ENCODE results near the gene TBPL1. TPM values are rescaled to one million over a fixed set of nuclear protein-coding genes. Genes with fewer than 3 reads are reported as not detected.

The TBPL1 gene
- total and polyA plus RNA-seq, 2 of the 8 experiments (the other 6 are each of a cell fraction or from before 2014, with no cell fraction given): 32.5 to 67.0 TPM

GRCh38 chr6:133991096-133991593 lies 38.1 kb downstream of the TBPL1 start (continued):
- TF ChIP-seq YY1 (IDR thresholded peaks at IDR 0.05; ENCODE audit: low read depth, low read length) (no peak), CREB1 (IDR thresholded peaks at IDR 0.05) (no peak), EZH2 (IDR thresholded peaks at IDR 0.05; ENCODE audit: low read depth, low read length, severe bottlenecking) (no peak), RBBP5 (IDR thresholded peaks at IDR 0.05; ENCODE audit: borderline replicate concordance, low read depth, low read length) (no peak), SP2 (IDR thresholded peaks at IDR 0.05; ENCODE audit: low read length) (no peak), KDM4A (IDR thresholded peaks at IDR 0.05; ENCODE audit: low read depth, low read length, severe bottlenecking) (no peak), FOSL1 (IDR thresholded peaks at IDR 0.05; ENCODE audit: insufficient read depth, low read depth, low read length) (no peak)
